Measurements from ENCODE around the gene MT4. TPM values are rescaled to one million over a fixed set of nuclear protein-coding genes. Genes with fewer than 3 reads are reported as not detected.

Gene MT4
- polyA plus RNA-seq, 4 donors = not detected

DNA sequence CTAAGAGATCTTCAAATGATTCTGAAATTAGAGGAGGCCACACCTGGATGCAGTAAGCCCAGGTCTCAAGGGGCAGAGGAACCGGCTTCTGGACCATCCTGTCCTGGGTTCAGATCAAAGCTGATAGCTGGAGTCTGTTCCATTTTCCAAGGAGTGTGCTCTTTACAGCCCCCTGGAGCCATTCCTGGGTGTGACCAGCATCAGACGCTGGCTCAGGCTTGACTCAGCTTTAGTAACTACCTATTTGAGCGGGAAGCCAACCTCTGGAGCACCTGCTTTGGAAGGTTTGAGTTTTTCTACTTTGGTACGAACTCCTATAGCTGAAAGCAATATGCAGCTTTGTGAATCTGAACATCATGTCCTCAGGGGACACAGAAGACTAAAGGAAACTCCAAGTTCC lies 32.2 kb upstream of the MT4 start:
- Histone ChIP-seq H3K4me1 (ENCODE audit: control insufficient read depth in 3 of 3, insufficient read depth in 2 of 3, low read depth in 1 of 3, low read length in 2 of 3) (no peaks in the 10 kb centered on the region), H3K9me3 (ENCODE audit: control insufficient read depth in 2 of 2, insufficient read depth in 1 of 2, low read depth in 1 of 2, low read length in 1 of 2) (no peaks in the 10 kb centered on the region), H3K27ac (ENCODE audit: low read depth in 1 of 3, low read length in 2 of 3) (no peak overlapping the region), H3K36me3 (ENCODE audit: control insufficient read depth in 3 of 3, insufficient read depth in 2 of 3, low read depth in 1 of 3, low read length in 3 of 3) (no peaks in the 10 kb centered on the region), H3K4me3 (ENCODE audit: low read depth in 1 of 3, low read length in 3 of 3) (no peak overlapping the region), H3K27me3 (ENCODE audit: control insufficient read depth in 3 of 3, insufficient read depth in 3 of 3, low read length in 3 of 3) (peaks cover 0 to 9% (median 2%) of the 10 kb centered on the region in 3 donors)
- DNase-seq (no peak), FAIRE-seq (no peak)
- 19 to 59% (median 39%) methylated on average over 4 of the region's 4 CpGs for WGBS, 3 donors

DNA sequence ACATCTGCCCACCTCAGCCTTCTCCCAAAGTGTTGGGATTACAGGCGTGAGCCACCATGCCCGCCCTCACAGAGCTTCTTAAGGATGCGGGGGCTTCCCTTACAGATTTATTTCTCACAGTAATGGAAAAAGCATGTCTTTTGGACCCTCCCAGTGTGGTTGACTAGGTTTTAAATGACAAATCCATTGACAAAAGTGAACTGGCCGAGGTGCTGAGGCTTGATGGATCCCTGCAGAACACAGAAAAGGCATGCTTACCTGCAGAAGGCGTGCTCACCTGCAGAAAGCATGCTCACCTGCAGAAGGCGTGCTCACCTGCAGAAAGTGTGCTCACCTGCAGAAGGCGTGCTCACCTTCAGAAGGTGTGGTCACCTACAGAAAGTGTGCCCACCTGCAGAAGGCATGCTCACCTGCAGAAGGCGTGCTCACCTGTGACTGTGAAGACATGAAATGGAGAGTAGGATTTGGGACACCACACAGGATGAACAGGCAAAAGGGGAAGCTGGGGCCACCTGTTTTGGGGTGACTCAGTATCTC lies 30.0 kb upstream of the MT4 start:
- H3K9me3 ChIP-seq (ENCODE audit: control insufficient read depth in 2 of 2, insufficient read depth in 1 of 2, low read depth in 1 of 2, low read length in 1 of 2) = no peaks in the 10 kb centered on the region
- no peak for FAIRE-seq
- peak in 1 of 2 donors; percentile 29 for DNase-seq
- no peak overlapping the region for H3K4me3 ChIP-seq (ENCODE audit: low read depth in 1 of 3, low read length in 3 of 3)
- 54 to 75% (median 61%) methylated on average over 8 of the region's 8 CpGs for WGBS, 3 donors
- no peak overlapping the region for H3K27ac ChIP-seq (ENCODE audit: low read depth in 1 of 3, low read length in 2 of 3)
- H3K4me1 ChIP-seq (ENCODE audit: control insufficient read depth in 3 of 3, insufficient read depth in 2 of 3, low read depth in 1 of 3, low read length in 2 of 3) = no peaks in the 10 kb centered on the region
- no peaks in the 10 kb centered on the region for H3K36me3 ChIP-seq (ENCODE audit: control insufficient read depth in 3 of 3, insufficient read depth in 2 of 3, low read depth in 1 of 3, low read length in 3 of 3)
- peaks cover 0 to 9% (median 2%) of the 10 kb centered on the region in 3 donors for H3K27me3 ChIP-seq (ENCODE audit: control insufficient read depth in 3 of 3, insufficient read depth in 3 of 3, low read length in 3 of 3)

DNA sequence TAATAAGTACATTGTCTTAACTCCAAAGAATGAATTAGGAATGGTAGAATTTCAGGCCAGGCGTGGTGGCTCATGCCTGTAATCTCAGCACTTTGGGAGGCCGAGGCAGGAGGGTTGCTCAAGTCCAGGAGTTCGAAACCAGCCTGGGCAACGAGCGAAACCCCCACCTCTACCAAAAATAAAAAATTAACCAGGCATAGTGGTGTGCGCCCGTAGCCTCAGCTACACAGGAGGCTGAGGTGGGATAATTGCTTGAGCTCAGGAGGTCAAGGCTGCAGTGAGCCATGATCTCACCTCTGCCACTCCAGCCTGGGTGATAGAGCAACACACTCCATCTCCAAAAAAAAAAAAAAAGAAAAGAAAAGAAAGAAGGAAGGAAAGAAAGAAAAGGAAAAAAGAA lies 26.5 kb upstream of the MT4 start:
- Histone ChIP-seq H3K36me3 (ENCODE audit: control insufficient read depth in 3 of 3, insufficient read depth in 2 of 3, low read depth in 1 of 3, low read length in 3 of 3) (no peaks in the 10 kb centered on the region), H3K27me3 (ENCODE audit: control insufficient read depth in 3 of 3, insufficient read depth in 3 of 3, low read length in 3 of 3) (peaks cover 0 to 3% (median 2%) of the 10 kb centered on the region in 3 donors), H3K4me3 (ENCODE audit: low read depth in 1 of 3, low read length in 3 of 3) (no peak overlapping the region), H3K4me1 (ENCODE audit: control insufficient read depth in 3 of 3, insufficient read depth in 2 of 3, low read depth in 1 of 3, low read length in 2 of 3) (no peaks in the 10 kb centered on the region), H3K27ac (ENCODE audit: low read depth in 1 of 3, low read length in 2 of 3) (no peak overlapping the region), H3K9me3 (ENCODE audit: control insufficient read depth in 2 of 2, insufficient read depth in 1 of 2, low read depth in 1 of 2, low read length in 1 of 2) (peaks cover 0 to 16% of the 10 kb centered on the region in 2 donors)
- 75 to 88% (median 77%) methylated on average over 7 of the region's 7 CpGs for WGBS, 3 donors
- FAIRE-seq (no peak), DNase-seq (no peak)

DNA sequence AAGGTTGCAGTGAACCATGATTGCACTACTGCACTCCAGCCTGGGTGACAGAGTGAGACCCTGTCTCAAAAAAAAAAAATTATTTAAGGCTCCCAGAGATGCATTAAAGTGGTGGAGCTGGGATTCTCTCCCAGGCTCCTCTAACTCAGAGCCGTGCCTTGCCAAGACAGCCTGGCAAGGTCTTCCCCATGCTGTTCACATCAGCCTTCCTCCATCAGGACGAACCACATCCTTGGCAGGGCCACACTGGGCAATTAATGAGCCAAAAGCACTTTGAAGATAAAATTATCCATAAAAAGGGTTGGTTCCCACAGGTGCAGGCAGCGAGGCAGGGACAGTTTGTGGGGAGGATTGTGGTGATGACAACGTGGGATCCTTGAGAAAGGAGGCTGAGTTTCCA lies 25.2 kb upstream of the MT4 start:
- no peaks in the 10 kb centered on the region for H3K36me3 ChIP-seq (ENCODE audit: control insufficient read depth in 3 of 3, insufficient read depth in 2 of 3, low read depth in 1 of 3, low read length in 3 of 3)
- DNase-seq (peak in 1 of 2 donors; percentile 9), FAIRE-seq (no peak)
- peaks cover 0 to 16% of the 10 kb centered on the region in 2 donors for H3K9me3 ChIP-seq (ENCODE audit: control insufficient read depth in 2 of 2, insufficient read depth in 1 of 2, low read depth in 1 of 2, low read length in 1 of 2)
- H3K27me3 ChIP-seq (ENCODE audit: control insufficient read depth in 3 of 3, insufficient read depth in 3 of 3, low read length in 3 of 3) = peaks cover 0 to 3% (median 2%) of the 10 kb centered on the region in 3 donors
- no peaks in the 10 kb centered on the region for H3K4me1 ChIP-seq (ENCODE audit: control insufficient read depth in 3 of 3, insufficient read depth in 2 of 3, low read depth in 1 of 3, low read length in 2 of 3)
- 12 to 39% (median 25%) methylated on average over 4 of the region's 4 CpGs for WGBS, 3 donors
- no peak overlapping the region for H3K4me3 ChIP-seq (ENCODE audit: low read depth in 1 of 3, low read length in 3 of 3)
- peak overlapping the region in 1 of 3 donors; percentile 41 for H3K27ac ChIP-seq (ENCODE audit: low read depth in 1 of 3, low read length in 2 of 3)

DNA sequence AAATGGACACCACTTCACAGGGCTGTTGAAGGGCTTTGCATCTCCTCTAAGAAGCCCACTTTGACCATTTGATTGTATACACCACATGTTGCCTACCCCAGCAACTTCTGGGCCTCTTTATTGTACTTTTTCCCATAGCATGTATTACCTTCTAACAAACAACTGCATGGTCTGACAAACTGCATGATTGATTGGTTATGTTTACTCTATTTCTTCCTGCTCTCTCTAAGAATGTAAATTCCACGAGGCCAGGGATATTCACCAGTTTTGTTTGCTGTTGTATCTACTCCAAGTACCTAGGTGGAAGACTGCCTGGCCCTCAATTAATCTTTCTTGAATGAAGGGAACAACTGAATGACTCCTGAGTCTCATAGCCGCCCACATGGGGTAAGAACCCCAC lies 22.8 kb upstream of the MT4 start:
- 17 to 30% (median 17%) methylated on average over 2 of the region's 2 CpGs for WGBS, 3 donors
- DNase-seq = no peak
- FAIRE-seq = no peak
- Histone ChIP-seq H3K4me3 (ENCODE audit: low read depth in 1 of 3, low read length in 3 of 3) (no peak overlapping the region), H3K36me3 (ENCODE audit: control insufficient read depth in 3 of 3, insufficient read depth in 2 of 3, low read depth in 1 of 3, low read length in 3 of 3) (no peaks in the 10 kb centered on the region), H3K27ac (ENCODE audit: low read depth in 1 of 3, low read length in 2 of 3) (no peak overlapping the region), H3K27me3 (ENCODE audit: control insufficient read depth in 3 of 3, insufficient read depth in 3 of 3, low read length in 3 of 3) (peaks cover 0 to 3% (median 0%) of the 10 kb centered on the region in 3 donors), H3K9me3 (ENCODE audit: control insufficient read depth in 2 of 2, insufficient read depth in 1 of 2, low read depth in 1 of 2, low read length in 1 of 2) (peaks cover 0 to 16% of the 10 kb centered on the region in 2 donors), H3K4me1 (ENCODE audit: control insufficient read depth in 3 of 3, insufficient read depth in 2 of 3, low read depth in 1 of 3, low read length in 2 of 3) (no peaks in the 10 kb centered on the region)

DNA sequence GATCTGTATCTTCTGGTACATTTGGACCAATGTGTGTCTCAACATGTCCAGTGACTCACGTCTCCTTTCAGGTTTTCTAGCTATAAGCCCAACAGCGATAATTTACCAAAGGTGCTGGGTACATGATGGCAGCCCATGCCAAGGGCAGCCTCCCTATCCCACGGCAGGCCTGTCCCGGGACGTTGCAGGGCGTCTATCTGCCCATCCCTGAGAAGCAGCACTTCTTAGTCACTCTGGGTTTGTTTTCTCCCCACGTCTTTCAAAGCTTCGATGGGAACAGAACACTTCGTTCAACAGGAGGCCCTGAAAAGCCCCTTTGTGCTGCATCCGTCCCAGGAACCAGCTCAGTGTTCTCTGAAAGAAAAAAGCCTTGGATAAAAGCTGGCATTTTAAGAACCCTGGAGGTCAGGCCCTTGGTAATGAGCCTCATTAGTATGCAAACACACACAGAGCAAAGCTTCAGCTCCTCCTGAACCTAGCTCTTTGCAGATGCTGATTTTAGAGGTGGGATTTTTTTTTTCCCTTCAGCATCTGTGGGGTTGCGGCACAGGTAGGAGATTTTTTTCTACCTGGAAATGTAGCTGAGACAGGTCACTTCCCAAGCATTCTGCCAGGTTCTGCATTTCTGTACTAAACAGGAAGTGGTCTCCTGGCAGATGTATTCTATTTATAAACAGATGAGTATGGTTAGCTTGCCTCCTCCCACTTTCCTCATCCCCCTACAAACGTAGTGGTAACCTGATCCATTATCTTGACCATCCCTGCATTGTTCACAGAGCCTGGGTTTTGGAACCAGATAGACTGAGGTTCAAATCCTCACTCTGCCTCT lies 17.5 kb upstream of the MT4 start:
- Histone ChIP-seq H3K4me1 (ENCODE audit: control insufficient read depth in 3 of 3, insufficient read depth in 2 of 3, low read depth in 1 of 3, low read length in 2 of 3) (no peaks in the 10 kb centered on the region), H3K4me3 (ENCODE audit: low read depth in 1 of 3, low read length in 3 of 3) (no peak overlapping the region), H3K27ac (ENCODE audit: low read depth in 1 of 3, low read length in 2 of 3) (peak overlapping the region in 2 of 3 donors; percentile 7 to 37), H3K27me3 (ENCODE audit: control insufficient read depth in 3 of 3, insufficient read depth in 3 of 3, low read length in 3 of 3) (peaks cover 0 to 3% (median 0%) of the 10 kb centered on the region in 3 donors), H3K36me3 (ENCODE audit: control insufficient read depth in 3 of 3, insufficient read depth in 2 of 3, low read depth in 1 of 3, low read length in 3 of 3) (no peaks in the 10 kb centered on the region), H3K9me3 (ENCODE audit: control insufficient read depth in 2 of 2, insufficient read depth in 1 of 2, low read depth in 1 of 2, low read length in 1 of 2) (no peaks in the 10 kb centered on the region)
- no peak for FAIRE-seq
- 49 to 68% (median 64%) methylated on average over 12 of the region's 12 CpGs for WGBS, 3 donors
- no peak for DNase-seq

DNA sequence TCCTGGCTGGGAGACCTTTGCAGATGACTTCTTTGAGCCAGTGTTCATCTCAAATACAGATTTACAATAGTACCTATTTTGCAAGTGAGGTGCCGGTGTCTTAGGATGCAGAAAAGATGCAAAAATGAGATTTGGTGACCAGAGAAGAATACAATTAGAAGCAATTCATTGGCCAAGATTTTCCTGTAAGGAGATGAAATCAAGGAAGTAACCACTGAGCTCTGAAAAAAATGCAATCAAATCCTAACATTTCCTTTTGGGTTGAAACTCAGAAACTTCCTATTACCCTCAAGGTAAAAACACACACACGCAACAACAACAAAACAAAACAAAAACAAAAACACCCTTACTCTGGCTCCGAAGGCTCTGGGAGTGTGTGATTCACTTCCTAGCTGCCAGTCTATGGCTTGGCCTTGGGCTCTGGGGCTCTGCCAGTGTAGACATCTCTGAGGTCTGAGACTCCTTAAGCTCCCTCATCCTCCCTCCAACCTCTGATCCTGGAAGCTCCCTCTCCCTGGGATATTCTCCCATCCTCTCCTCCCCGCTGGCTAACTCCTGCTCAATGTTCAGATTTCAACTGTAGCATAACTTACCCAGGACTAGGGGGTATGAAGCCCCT lies 16.8 kb upstream of the MT4 start:
- H3K36me3 ChIP-seq (ENCODE audit: control insufficient read depth in 3 of 3, insufficient read depth in 2 of 3, low read depth in 1 of 3, low read length in 3 of 3) = no peaks in the 10 kb centered on the region
- DNase-seq (no peak), FAIRE-seq (no peak)
- H3K9me3 ChIP-seq (ENCODE audit: control insufficient read depth in 2 of 2, insufficient read depth in 1 of 2, low read depth in 1 of 2, low read length in 1 of 2) = no peaks in the 10 kb centered on the region
- no peaks in the 10 kb centered on the region for H3K4me1 ChIP-seq (ENCODE audit: control insufficient read depth in 3 of 3, insufficient read depth in 2 of 3, low read depth in 1 of 3, low read length in 2 of 3)
- H3K4me3 ChIP-seq (ENCODE audit: low read depth in 1 of 3, low read length in 3 of 3) = no peak overlapping the region
- 81 to 88% (median 84%) methylated on average over 4 of the region's 4 CpGs for WGBS, 3 donors
- H3K27me3 ChIP-seq (ENCODE audit: control insufficient read depth in 3 of 3, insufficient read depth in 3 of 3, low read length in 3 of 3) = no peaks in the 10 kb centered on the region
- H3K27ac ChIP-seq (ENCODE audit: low read depth in 1 of 3, low read length in 2 of 3) = no peak overlapping the region

DNA sequence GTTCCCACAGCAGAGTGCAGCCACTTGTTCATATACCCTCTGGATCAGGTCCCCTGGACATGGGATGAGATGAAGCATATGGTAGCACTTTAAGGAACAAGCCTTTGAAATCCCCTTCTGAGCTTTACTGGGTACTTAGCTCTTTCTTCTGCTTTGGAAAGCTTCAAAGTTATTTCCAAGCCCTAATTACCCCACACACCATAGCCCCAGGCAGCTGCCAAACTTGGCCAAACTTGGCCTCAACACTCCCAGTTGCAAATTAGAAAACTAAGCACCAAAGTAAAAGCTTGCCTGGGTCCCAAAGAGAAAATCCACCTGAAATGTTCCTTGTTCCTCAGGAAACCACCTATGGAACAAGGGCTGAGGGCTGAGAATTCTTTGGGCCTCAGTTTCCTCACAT lies 15.7 kb upstream of the MT4 start:
- no peaks in the 10 kb centered on the region for H3K4me1 ChIP-seq (ENCODE audit: control insufficient read depth in 3 of 3, insufficient read depth in 2 of 3, low read depth in 1 of 3, low read length in 2 of 3)
- no peak for FAIRE-seq

More for the DNA sequence above, 15.7 kb upstream of the MT4 start:
- no peak for DNase-seq
- Histone ChIP-seq H3K27me3 (ENCODE audit: control insufficient read depth in 3 of 3, insufficient read depth in 3 of 3, low read length in 3 of 3) (no peaks in the 10 kb centered on the region), H3K27ac (ENCODE audit: low read depth in 1 of 3, low read length in 2 of 3) (no peak overlapping the region), H3K9me3 (ENCODE audit: control insufficient read depth in 2 of 2, insufficient read depth in 1 of 2, low read depth in 1 of 2, low read length in 1 of 2) (no peaks in the 10 kb centered on the region), H3K4me3 (ENCODE audit: low read depth in 1 of 3, low read length in 3 of 3) (no peak overlapping the region), H3K36me3 (ENCODE audit: control insufficient read depth in 3 of 3, insufficient read depth in 2 of 3, low read depth in 1 of 3, low read length in 3 of 3) (no peaks in the 10 kb centered on the region)

All from small intestine (tissue), 7 donors.